KOPT-K1 (cell line): Measurements from ENCODE around the gene TSPAN17.
"Not testable (repeated sequence)": the region's sequence is repeated elsewhere in the genome, so short reads cannot be mapped to it uniquely, and the experiment has no call there.

ENCODE experiments used
- H3K27ac ChIP-seq: fragments of 200-600 bp; sonication (generic); 2 replicates; pipeline ENCODE4 v1.5.1; 2016; ENCODE audit warnings: antibody characterized with exemption, mild to moderate bottlenecking, low read depth, low read length; ENCODE audit not compliant: poor library complexity, severe bottlenecking
- H3K36me3 ChIP-seq: fragments of 200-600 bp; sonication (generic); 2 replicates; pipeline ENCODE4 v1.5.1; 2017; ENCODE audit warnings: antibody characterized with exemption, mild to moderate bottlenecking, low read length, moderate library complexity; ENCODE audit not compliant: insufficient read depth
- H3K9me3 ChIP-seq: fragments of 200-600 bp; sonication (generic); 2 replicates; pipeline ENCODE4 v1.5.1; 2017; ENCODE audit warnings: antibody characterized with exemption, low read length, mild to moderate bottlenecking; ENCODE audit not compliant: insufficient read depth, poor library complexity, severe bottlenecking

Gene TSPAN17

GRCh38 chr5:176647030-176647842, at the start of gene TSPAN17:
TSS of gene TSPAN17 (plus strand) at chr5:176647484. CDS start at chr5:176647616, 132 bp downstream.
- Histone ChIP-seq H3K27ac (peak within 1 kb of the TSS; percentile 55), H3K36me3 (no peaks in the 10 kb centered on the region), H3K9me3 (no peaks in the 10 kb centered on the region)

GRCh38 chr5:176599749-176600430, 47.4 kb upstream of the TSPAN17 start:
- not testable (repeated sequence) for H3K27ac ChIP-seq, H3K9me3 ChIP-seq, H3K36me3 ChIP-seq

DNA sequence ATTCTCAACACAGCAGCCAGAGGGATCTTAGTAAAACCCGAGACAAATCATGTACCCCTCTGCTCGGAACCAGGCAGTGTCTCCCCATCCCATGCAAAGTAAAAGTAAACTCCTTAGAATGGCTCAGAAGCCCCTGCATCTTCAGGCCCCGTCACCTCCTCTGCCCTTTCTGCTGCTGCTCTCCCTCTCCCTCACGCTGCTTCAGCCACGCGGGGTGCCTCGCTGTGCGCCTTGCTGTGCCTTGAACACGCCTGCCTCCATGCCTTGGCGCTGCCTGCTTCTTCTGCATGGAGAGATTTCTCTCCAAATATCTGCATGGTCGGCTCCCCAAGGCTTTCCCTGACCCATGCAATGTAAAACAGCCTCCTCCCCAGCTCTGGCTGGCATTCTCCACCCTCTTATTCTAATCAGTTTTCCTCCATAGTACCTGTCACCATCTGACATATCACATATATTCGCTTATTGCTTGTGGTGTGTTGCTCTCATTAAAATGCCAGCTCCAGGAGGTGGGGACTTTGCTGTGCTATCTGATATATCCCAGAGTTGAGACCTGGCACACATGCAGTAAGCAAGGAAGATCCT, 45.3 kb upstream of the TSPAN17 start:
- Histone ChIP-seq H3K9me3 (no peaks in the 10 kb centered on the region), H3K36me3 (no peaks in the 10 kb centered on the region), H3K27ac (no peak overlapping the region)

DNA sequence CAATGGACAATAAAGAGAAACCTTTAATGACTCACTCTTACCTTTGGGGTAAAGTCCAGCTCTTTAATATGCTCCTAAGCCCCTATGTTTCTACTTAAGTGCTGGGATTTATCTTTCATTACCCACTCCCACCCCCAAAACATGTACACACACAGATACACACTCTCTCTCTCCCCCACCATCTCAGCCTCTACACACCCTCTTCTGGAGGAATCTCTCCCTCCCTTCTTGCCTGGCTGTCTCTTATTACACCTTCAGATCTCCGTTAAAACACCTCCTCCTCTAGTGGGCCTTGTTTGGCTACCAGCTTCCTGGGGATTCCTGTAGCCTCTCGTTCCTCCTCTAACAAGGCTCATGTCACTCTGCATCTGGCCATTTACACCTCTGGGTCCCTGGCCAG, 44.2 kb upstream of the TSPAN17 start:
- Histone ChIP-seq H3K36me3 (no peaks in the 10 kb centered on the region), H3K9me3 (no peaks in the 10 kb centered on the region), H3K27ac (no peak overlapping the region)

- Histone ChIP-seq H3K36me3 (no peaks in the 10 kb centered on the region), H3K9me3 (no peaks in the 10 kb centered on the region), H3K27ac (no peak overlapping the region)
Observed at GRCh38 chr5:176606032-176606431, 41.3 kb upstream of the TSPAN17 start.

DNA sequence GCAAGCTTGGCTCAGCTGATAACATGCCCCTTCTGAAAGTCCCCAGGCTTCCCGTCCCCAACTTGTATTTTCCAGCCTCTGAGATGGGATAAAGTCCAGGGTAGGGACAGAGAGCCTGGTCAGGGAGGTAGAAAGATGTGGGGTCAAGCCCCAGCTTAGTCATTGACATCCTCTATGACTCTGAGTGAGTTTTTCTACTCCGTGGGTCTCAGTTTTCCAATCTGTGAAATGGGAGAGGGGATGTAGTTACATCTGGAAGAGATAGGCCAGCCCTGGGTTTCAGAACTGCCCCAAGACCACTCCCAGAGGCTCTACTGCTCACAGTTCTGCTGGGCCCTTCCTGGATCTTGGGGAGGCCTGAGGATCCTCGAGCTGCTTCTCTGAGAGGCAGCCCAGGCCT, 40.4 kb upstream of the TSPAN17 start:
- Histone ChIP-seq H3K9me3 (no peaks in the 10 kb centered on the region), H3K27ac (no peak overlapping the region), H3K36me3 (no peaks in the 10 kb centered on the region)

GRCh38 chr5:176608142-176608705, 39.1 kb upstream of the TSPAN17 start:
- Histone ChIP-seq H3K27ac (no peak overlapping the region), H3K36me3 (no peaks in the 10 kb centered on the region), H3K9me3 (no peaks in the 10 kb centered on the region)

DNA sequence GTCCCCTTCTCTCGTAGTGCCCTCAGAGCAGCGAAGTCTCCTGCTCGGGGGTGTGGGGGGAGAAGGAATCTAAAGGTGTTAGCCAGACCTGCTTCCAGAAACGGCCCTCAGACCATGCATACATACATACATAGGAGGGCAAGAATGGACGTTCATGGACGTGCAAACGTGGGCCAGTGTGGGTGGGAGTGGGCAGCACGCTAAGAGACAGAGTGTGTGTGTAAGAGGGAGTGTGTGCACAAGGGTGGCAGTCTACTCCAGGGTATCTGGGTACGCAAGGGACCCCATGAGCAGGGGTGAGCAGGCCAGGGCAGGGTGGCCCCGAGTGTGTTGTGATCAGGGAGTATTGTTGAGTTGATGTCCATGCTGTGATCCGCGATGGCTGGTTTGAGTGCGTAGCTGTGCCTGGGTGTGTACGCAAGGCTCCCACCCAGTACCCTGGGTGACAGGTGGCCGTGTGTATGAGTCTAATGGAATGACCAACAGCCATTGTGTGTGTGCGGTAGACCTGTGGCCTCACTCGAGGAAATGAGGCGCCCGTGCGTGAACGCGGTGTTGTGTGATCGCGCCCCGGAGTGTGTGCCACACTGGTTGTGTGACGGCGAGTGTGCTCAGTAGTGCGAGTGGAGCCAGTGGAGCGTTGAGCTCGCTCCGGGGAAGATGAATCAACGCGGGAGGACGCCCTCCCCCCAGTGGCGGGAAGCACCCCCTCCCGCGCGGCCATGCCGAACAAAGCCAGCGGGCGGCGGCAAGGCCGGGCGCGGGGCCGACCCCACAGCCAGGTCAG, 38.2 kb upstream of the TSPAN17 start:
- Histone ChIP-seq H3K27ac (no peak overlapping the region), H3K36me3 (no peaks in the 10 kb centered on the region)

GRCh38 chr5:176609724-176610434, 37.4 kb upstream of the TSPAN17 start, which contains the start of gene GPRIN1:
TSS of gene GPRIN1 (minus strand) at chr5:176610156. CDS start at chr5:176599834, 10,322 bp downstream.
- H3K36me3 ChIP-seq, result no peaks in the 10 kb centered on the region
- no peaks in the 10 kb centered on the region for H3K9me3 ChIP-seq
- no peak within 1 kb of the TSS for H3K27ac ChIP-seq

More for the DNA sequence above, 38.2 kb upstream of the TSPAN17 start:
- no peaks in the 10 kb centered on the region for H3K9me3 ChIP-seq

DNA sequence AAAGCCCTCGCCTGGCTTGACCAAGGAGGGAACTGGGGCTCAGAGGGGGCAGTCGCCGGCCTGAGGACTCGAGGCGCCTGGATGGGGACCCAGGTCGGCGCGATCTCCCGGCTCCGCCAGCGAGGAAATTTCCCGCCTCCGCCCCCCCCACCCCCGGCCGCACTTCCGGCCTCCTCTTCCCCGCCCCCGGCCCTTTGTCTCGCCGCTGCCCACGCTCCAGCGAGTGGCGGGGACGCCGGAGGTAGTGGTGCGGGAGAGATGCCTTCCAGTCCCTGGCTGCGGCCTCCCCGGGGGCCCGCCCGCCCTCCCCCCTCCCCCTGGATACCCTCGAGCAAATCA, 36.9 kb upstream of the TSPAN17 start:
- H3K36me3 ChIP-seq, result no peaks in the 10 kb centered on the region
- H3K27ac ChIP-seq, result no peak overlapping the region
- H3K9me3 ChIP-seq, result no peaks in the 10 kb centered on the region

DNA sequence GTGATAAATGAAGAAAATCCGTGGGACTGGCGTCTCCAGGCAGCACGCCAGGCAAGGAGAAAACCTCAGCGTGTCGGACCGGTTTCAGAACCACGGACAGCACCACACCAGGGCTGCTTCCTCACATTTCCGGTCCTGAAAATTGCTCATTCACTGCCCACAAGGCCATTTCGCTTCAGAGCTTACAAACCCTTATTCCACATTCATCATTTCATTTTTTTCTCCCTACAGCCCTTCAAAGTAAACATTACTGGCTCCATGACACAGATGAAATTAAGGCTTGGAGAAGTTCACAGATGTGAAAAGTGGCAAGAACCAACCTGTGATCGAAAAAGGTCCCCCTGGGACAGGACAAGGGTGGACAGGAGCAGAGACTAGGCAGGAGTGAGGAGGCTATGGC, 35.8 kb upstream of the TSPAN17 start:
- no peaks in the 10 kb centered on the region for H3K9me3 ChIP-seq
- no peak overlapping the region for H3K27ac ChIP-seq
- H3K36me3 ChIP-seq, result no peaks in the 10 kb centered on the region

GRCh38 chr5:176612008-176612407, 35.3 kb upstream of the TSPAN17 start:
- H3K9me3 ChIP-seq, result no peaks in the 10 kb centered on the region
- no peaks in the 10 kb centered on the region for H3K36me3 ChIP-seq
- no peak overlapping the region for H3K27ac ChIP-seq

DNA sequence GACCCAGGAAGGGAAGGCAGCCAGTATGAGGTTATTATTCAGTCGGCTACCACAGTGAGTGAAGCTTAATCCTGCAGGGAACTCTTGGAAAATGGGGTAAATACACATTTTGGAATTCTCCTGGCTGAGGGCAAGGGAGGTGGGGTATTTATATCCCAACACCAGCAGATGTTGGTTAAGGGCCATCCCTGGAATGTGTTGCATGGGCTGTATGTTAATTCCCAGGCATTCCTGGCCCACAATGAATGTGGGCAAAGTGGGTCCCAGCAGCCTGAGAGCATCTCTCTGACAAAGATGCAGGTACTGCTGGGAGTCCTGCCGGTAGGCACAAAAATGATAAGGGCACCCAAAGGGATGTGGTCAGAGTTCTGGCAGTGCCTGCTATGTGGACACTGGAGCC, 34.4 kb upstream of the TSPAN17 start:
- no peaks in the 10 kb centered on the region for H3K36me3 ChIP-seq
- H3K27ac ChIP-seq, result no peak overlapping the region
- H3K9me3 ChIP-seq, result no peaks in the 10 kb centered on the region

GRCh38 chr5:176614805-176615478, 32.3 kb upstream of the TSPAN17 start:
- no peak overlapping the region for H3K27ac ChIP-seq
- no peaks in the 10 kb centered on the region for H3K36me3 ChIP-seq
- no peaks in the 10 kb centered on the region for H3K9me3 ChIP-seq
